IPS-11a (cell line): ENCODE data around the gene C10orf105.

Experiments used
- H3K4me3 ChIP-seq: one replicate; pipeline ENCODE4 v1.5.1; 2013; ENCODE audit warnings: low read depth, low read length, control low read depth

C10orf105 gene

GRCh38 chr10:71717551-71717951 is 2.0 kb downstream of the C10orf105 start:
- no peak overlapping the region for H3K4me3 ChIP-seq

- H3K4me3 ChIP-seq = no peak overlapping the region
These were observed 2.5 kb downstream of the C10orf105 start for GRCh38 chr10:71717056-71717455.

GRCh38 chr10:71716426-71716825 is 3.2 kb downstream of the C10orf105 start:
- no peak overlapping the region for H3K4me3 ChIP-seq

- H3K4me3 ChIP-seq = no peak overlapping the region
These were observed 3.7 kb downstream of the C10orf105 start for GRCh38 chr10:71715860-71716259.

- H3K4me3 ChIP-seq = no peak overlapping the region
These were observed 4.6 kb downstream of the C10orf105 start for GRCh38 chr10:71715026-71715425.

GRCh38 chr10:71714592-71714991 is 5.0 kb downstream of the C10orf105 start:
- no peak overlapping the region for H3K4me3 ChIP-seq

- no peak overlapping the region for H3K4me3 ChIP-seq
These were observed 5.6 kb downstream of the C10orf105 start for GRCh38 chr10:71714031-71714410.

GRCh38 chr10:71713135-71714030 is 6.2 kb downstream of the C10orf105 start:
- no peak overlapping the region for H3K4me3 ChIP-seq

GRCh38 chr10:71712572-71713134 is 6.9 kb downstream of the C10orf105 start:
- H3K4me3 ChIP-seq = no peak overlapping the region

- no peak overlapping the region for H3K4me3 ChIP-seq
These were observed 7.4 kb downstream of the C10orf105 start for GRCh38 chr10:71712170-71712569.

GRCh38 chr10:71711052-71711623 is 8.4 kb downstream of the C10orf105 start:
- H3K4me3 ChIP-seq = no peak overlapping the region

- H3K4me3 ChIP-seq = no peak overlapping the region
These were observed 9.1 kb downstream of the C10orf105 start for GRCh38 chr10:71710519-71710918.

GRCh38 chr10:71708897-71709882 is 10.4 kb downstream of the C10orf105 start:
- no peak overlapping the region for H3K4me3 ChIP-seq

- no peak overlapping the region for H3K4me3 ChIP-seq
These were observed 11.3 kb downstream of the C10orf105 start for GRCh38 chr10:71708301-71708703.

- no peak overlapping the region for H3K4me3 ChIP-seq
These were observed 12.3 kb downstream of the C10orf105 start for GRCh38 chr10:71707240-71707789.

GRCh38 chr10:71706216-71707121 is 13.1 kb downstream of the C10orf105 start:
- H3K4me3 ChIP-seq = no peak overlapping the region

- no peak overlapping the region for H3K4me3 ChIP-seq
These were observed 14.0 kb downstream of the C10orf105 start for GRCh38 chr10:71705582-71705981.

- H3K4me3 ChIP-seq = no peak overlapping the region
These were observed 14.8 kb downstream of the C10orf105 start for GRCh38 chr10:71704816-71705215.

GRCh38 chr10:71703577-71703976 is 16.0 kb downstream of the C10orf105 start:
- H3K4me3 ChIP-seq = no peak overlapping the region
